Measurements from ENCODE around the gene ITGAL.
"Not testable (repeated sequence)": the region's sequence is repeated elsewhere in the genome, so short reads cannot be mapped to it uniquely, and the experiment has no call there.

The ITGAL gene
- 860 to 1,282 reads per million in 2 donors for total RNA-seq

GRCh38 chr16:30472328-30472942 lies at the start of gene ITGAL:
Gene ITGAL (plus strand): TSS chr16:30472742. CDS start chr16:30472838, 96 bp downstream.
- DNase-seq: peak; percentile 58

- no peak for DNase-seq
Measured at GRCh38 chr16:30428055-30428454, 44.5 kb upstream of the ITGAL start.

- no peak for DNase-seq
Measured at GRCh38 chr16:30429418-30429677, 43.2 kb upstream of the ITGAL start.

- DNase-seq: peak; percentile 76
Measured at GRCh38 chr16:30429678-30430427, 42.7 kb upstream of the ITGAL start, which contains the start of gene DCTPP1. Gene DCTPP1 (minus strand): TSS chr16:30430030. CDS start chr16:30429980, 50 bp downstream.

GRCh38 chr16:30430428-30430970 lies 42.0 kb upstream of the ITGAL start:
- DNase-seq: no peak

GRCh38 chr16:30434852-30435251 lies 37.7 kb upstream of the ITGAL start:
- no peak for DNase-seq

- no peak for DNase-seq
Measured at GRCh38 chr16:30437511-30438046, 35.0 kb upstream of the ITGAL start.

GRCh38 chr16:30438835-30439234 lies 33.7 kb upstream of the ITGAL start:
- no peak for DNase-seq

- DNase-seq: no peak
Measured at GRCh38 chr16:30439720-30440348, 32.7 kb upstream of the ITGAL start.

GRCh38 chr16:30443631-30444030 lies 28.9 kb upstream of the ITGAL start:
- DNase-seq: no peak

- DNase-seq: no peak
Measured at GRCh38 chr16:30444231-30445148, 28.1 kb upstream of the ITGAL start.

GRCh38 chr16:30445149-30445407 lies 27.5 kb upstream of the ITGAL start:
- DNase-seq: no peak

GRCh38 chr16:30445408-30446202 lies 26.9 kb upstream of the ITGAL start, which contains the start of gene SEPHS2:
Gene SEPHS2 (minus strand): TSS chr16:30445874. CDS start chr16:30445727, 147 bp downstream.
- DNase-seq: peak; percentile 68

GRCh38 chr16:30446203-30446595 lies 26.3 kb upstream of the ITGAL start:
- no peak for DNase-seq

- no peak for DNase-seq
Measured at GRCh38 chr16:30447512-30448226, 24.9 kb upstream of the ITGAL start.

GRCh38 chr16:30449116-30449435 lies 23.5 kb upstream of the ITGAL start:
- DNase-seq: no peak

- DNase-seq: not testable (repeated sequence)
Measured at GRCh38 chr16:30452709-30453580, 19.6 kb upstream of the ITGAL start.

- no peak for DNase-seq
Measured at GRCh38 chr16:30456302-30456701, 16.2 kb upstream of the ITGAL start.

GRCh38 chr16:30457256-30457655 lies 15.3 kb upstream of the ITGAL start:
- DNase-seq: no peak

Data from activated gamma-delta T cell (primary cell).